SK-N-SH (cell line): ENCODE measurements around the gene PPP1CA. TPM values are rescaled to one million over a fixed set of nuclear protein-coding genes. Genes with fewer than 3 reads are reported as not detected.
A peak's percentile ranks its signal among the peaks of the same experiment; 100 is the strongest.

Source experiments
- CTCF ChIA-PET: fragments of 300-600, 350-600 bp; formaldehyde crosslinking; extraction: SDS; loops from one replicate; lab custom pipeline; 2021; lab: Yijun Ruan, JAX
- POLR2A ChIA-PET: fragments of 350-600 bp; sonication (Branson Sonifier 250); formaldehyde crosslinking; extraction: SDS; loops from one replicate; lab custom pipeline; 2020; ENCODE audit warnings: antibody characterized with exemption, inconsistent platforms; lab: Yijun Ruan, JAX
- DNase-seq: peaks from one replicate; pipeline ENCODE4 v3.0.0; 2012
- H2AFZ ChIP-seq: fragments of 200-600 bp; sonication (generic); 2 replicates; pipeline ENCODE4 v1.8.1; 2016; ENCODE audit warnings: antibody characterized with exemption, mild to moderate bottlenecking, low read depth
- H3F3A ChIP-seq: fragments of 200-600 bp; sonication (generic); replicated peaks from 2 replicates; pipeline ENCODE3; 2016; ENCODE audit warnings: antibody characterized with exemption, mild to moderate bottlenecking; ENCODE audit not compliant: insufficient read depth
- H3K27ac ChIP-seq, 2 experiments: fragments of 200-500 bp in 1 of 2; fragments of 200-600 bp in 1 of 2; sonication (Bioruptor generic) in 1 of 2; sonication (generic), shearing (Covaris generic) in 1 of 2; 2 replicates each; pipeline versions ENCODE4 v1.5.1 to v1.6.1; 2014 to 2016; ENCODE audit warnings: low read depth in 2 of 2, inconsistent platforms in 1 of 2, low read length in 1 of 2, mild to moderate bottlenecking in 1 of 2, mixed read lengths in 1 of 2
- H3K27me3 ChIP-seq: fragments of 200-600 bp; sonication (generic), shearing (Covaris generic); 2 replicates; pipeline ENCODE4 v1.6.1; 2016; ENCODE audit warnings: mixed run types; ENCODE audit not compliant: insufficient read depth
- H3K36me3 ChIP-seq, 2 experiments: fragments of 200-500 bp in 1 of 2; fragments of 200-600 bp in 1 of 2; sonication (Bioruptor generic) in 1 of 2; sonication (generic) in 1 of 2; replicated peaks in 1 of 2; 2 replicates each; pipeline versions ENCODE3 to v1.5.1; 2014 to 2016; ENCODE audit warnings: low read length in 1 of 2, mild to moderate bottlenecking in 1 of 2; ENCODE audit not compliant: insufficient read depth in 2 of 2, control insufficient read depth in 1 of 2
- H3K4me1 ChIP-seq, 2 experiments: fragments of 200-500 bp in 1 of 2; fragments of 200-600 bp in 1 of 2; sonication (Bioruptor generic) in 1 of 2; sonication (generic), shearing (Covaris generic) in 1 of 2; 2 replicates each; pipeline versions ENCODE4 v1.5.1 to v1.6.1; 2014 to 2016; ENCODE audit warnings: low read depth in 1 of 2, low read length in 1 of 2, mixed run types in 1 of 2; ENCODE audit not compliant: insufficient read depth in 2 of 2, control insufficient read depth in 1 of 2
- H3K4me2 ChIP-seq: fragments of 200-600 bp; sonication (generic), shearing (Covaris generic); 2 replicates; pipeline ENCODE4 v1.6.1; 2017; ENCODE audit warnings: mixed run types
- H3K4me3 ChIP-seq, 2 experiments: fragments of 200-500 bp in 1 of 2; fragments of 200-600 bp in 1 of 2; sonication (Bioruptor generic) in 1 of 2; sonication (generic), shearing (Covaris generic) in 1 of 2; 2 replicates each; pipeline versions ENCODE4 v1.5.1 to v1.8.1; 2014 to 2016; ENCODE audit warnings: low read depth in 2 of 2, inconsistent platforms in 1 of 2, low read length in 1 of 2, mild to moderate bottlenecking in 1 of 2, mixed read lengths in 1 of 2, moderate library complexity in 1 of 2
- H3K79me2 ChIP-seq: fragments of 200-600 bp; sonication (generic); 2 replicates; pipeline ENCODE4 v1.8.1; 2017; ENCODE audit warnings: mild to moderate bottlenecking; ENCODE audit not compliant: insufficient read depth
- H3K9ac ChIP-seq: fragments of 200-600 bp; sonication (generic); 2 replicates; pipeline ENCODE4 v1.6.1; 2017; ENCODE audit warnings: mixed run types
- H3K9me2 ChIP-seq: fragments of 200-600 bp; sonication (generic); 2 replicates; pipeline ENCODE4 v1.6.1; 2017; ENCODE audit warnings: mixed run types
- H3K9me3 ChIP-seq: fragments of 200-600 bp; sonication (generic); 2 replicates; pipeline ENCODE4 v1.6.1; 2017; ENCODE audit warnings: mixed run types, mild to moderate bottlenecking, moderate library complexity
- H4K20me1 ChIP-seq: fragments of 200-600 bp; sonication (generic); 2 replicates; pipeline ENCODE4 v1.6.1; 2017; ENCODE audit warnings: mild to moderate bottlenecking, mixed run types; ENCODE audit not compliant: insufficient read depth
- CHD2 ChIP-seq: fragments of 150-350 bp; IDR thresholded peaks from 2 replicates; pipeline ENCODE4 v1.6.1; 2018; ENCODE audit warnings: low read length; ENCODE audit not compliant: partially characterized antibody
- EZH2phosphoT487 ChIP-seq: fragments of 200-600 bp; sonication (generic); IDR thresholded peaks from 2 replicates; pipeline ENCODE4 v1.6.1; 2017; ENCODE audit warnings: low read depth, mixed run types, mild to moderate bottlenecking, antibody characterized with exemption, moderate library complexity, borderline replicate concordance
- FOSL2 ChIP-seq: IDR thresholded peaks from 2 replicates; pipeline ENCODE4 v1.4.0; 2012; ENCODE audit warnings: low read depth, mild to moderate bottlenecking, moderate library complexity, borderline replicate concordance
- FOXM1 ChIP-seq: IDR thresholded peaks from 2 replicates; pipeline ENCODE4 v1.4.0; 2012; ENCODE audit warnings: low read depth, mild to moderate bottlenecking
- GATA2 ChIP-seq: sonication (generic); formaldehyde crosslinking; IDR thresholded peaks from 2 replicates; pipeline ENCODE4 v1.5.0; 2020; ENCODE audit warnings: mild to moderate bottlenecking, missing genetic modification reagents
- JUND ChIP-seq: IDR thresholded peaks from 2 replicates; pipeline ENCODE4 v1.4.0; 2012
- NFIC ChIP-seq: IDR thresholded peaks from 2 replicates; pipeline ENCODE4 v1.4.0; 2012; ENCODE audit warnings: borderline replicate concordance
- NRF1 ChIP-seq: IDR thresholded peaks from 2 replicates; pipeline ENCODE4 v1.6.1; 2012; ENCODE audit warnings: low read depth, mild to moderate bottlenecking, low read length
- RXRA ChIP-seq: IDR thresholded peaks from 2 replicates; pipeline ENCODE4 v1.4.0; 2012; ENCODE audit warnings: low read depth, mild to moderate bottlenecking, borderline replicate concordance
- SIN3A ChIP-seq: IDR thresholded peaks from 2 replicates; pipeline ENCODE4 v1.6.1; 2012; ENCODE audit warnings: low read depth, mild to moderate bottlenecking, low read length, moderate library complexity, borderline replicate concordance
- TAF1 ChIP-seq: IDR thresholded peaks from 2 replicates; pipeline ENCODE4 v1.6.1; 2012; ENCODE audit warnings: low read depth, mild to moderate bottlenecking, low read length, moderate library complexity, borderline replicate concordance
- TCF12 ChIP-seq: IDR thresholded peaks from 2 replicates; pipeline ENCODE4 v1.4.0; 2012
- WGBS: methylation state at CpG from one replicate; pipeline ENCODE4 v1.1.6; 2017; ENCODE audit warnings: low lambda C conversion rate; 5-methylcytosine and 5-hydroxymethylcytosine counted together
- polyA plus RNA-seq, 3 experiments: library from polyadenylated mRNA; depleted of rRNA; stranded (reverse); fragments of >200 nt; gene quantifications; 2 replicates each; pipeline ENCODE4 v1.2.3, GENCODE V29; 2012
- TF ChIP-seq, protein P1 (sequence below): fragments of 150-350 bp; IDR thresholded peaks from 2 replicates; pipeline ENCODE4 v1.6.1; 2016; ENCODE audit warnings: mild to moderate bottlenecking, low read depth, low read length
- TF ChIP-seq, protein P2 (sequence below): IDR thresholded peaks from 2 replicates; pipeline ENCODE4 v1.6.1; 2012; ENCODE audit warnings: mild to moderate bottlenecking, low read depth, low read length, moderate library complexity
- TF ChIP-seq, protein P3 (sequence below): IDR thresholded peaks from 2 replicates; pipeline ENCODE4 v1.4.0; 2012; ENCODE audit warnings: low read depth, borderline replicate concordance

PPP1CA gene
- polyA plus RNA-seq, 1 of the 3 experiments (the other 2 are of a cell fraction), result 261 TPM

DNA sequence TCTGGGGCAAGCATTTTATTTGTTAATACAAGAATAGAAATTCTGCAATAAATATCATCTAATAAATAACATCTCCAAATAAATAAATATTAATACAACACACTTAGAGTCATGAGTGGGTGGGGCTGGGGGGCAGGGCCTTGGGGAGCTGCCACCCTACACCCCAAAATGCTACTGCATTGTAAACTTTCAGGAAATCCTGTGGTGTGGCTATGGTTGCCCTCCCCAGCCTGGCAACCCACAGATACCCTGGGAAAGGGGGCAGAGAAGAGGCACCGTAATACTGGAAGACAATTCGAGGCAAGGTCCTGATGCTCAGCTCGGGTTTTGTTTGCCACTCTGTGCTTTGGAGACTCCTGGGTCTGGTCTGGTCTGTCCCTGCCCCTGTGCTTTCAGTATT is 37.5 kb downstream of the PPP1CA start (continued):
- no peak for TF ChIP-seq FOXM1
- no peak for TF ChIP-seq NFIC
- TF ChIP-seq TAF1, result no peak

DNA sequence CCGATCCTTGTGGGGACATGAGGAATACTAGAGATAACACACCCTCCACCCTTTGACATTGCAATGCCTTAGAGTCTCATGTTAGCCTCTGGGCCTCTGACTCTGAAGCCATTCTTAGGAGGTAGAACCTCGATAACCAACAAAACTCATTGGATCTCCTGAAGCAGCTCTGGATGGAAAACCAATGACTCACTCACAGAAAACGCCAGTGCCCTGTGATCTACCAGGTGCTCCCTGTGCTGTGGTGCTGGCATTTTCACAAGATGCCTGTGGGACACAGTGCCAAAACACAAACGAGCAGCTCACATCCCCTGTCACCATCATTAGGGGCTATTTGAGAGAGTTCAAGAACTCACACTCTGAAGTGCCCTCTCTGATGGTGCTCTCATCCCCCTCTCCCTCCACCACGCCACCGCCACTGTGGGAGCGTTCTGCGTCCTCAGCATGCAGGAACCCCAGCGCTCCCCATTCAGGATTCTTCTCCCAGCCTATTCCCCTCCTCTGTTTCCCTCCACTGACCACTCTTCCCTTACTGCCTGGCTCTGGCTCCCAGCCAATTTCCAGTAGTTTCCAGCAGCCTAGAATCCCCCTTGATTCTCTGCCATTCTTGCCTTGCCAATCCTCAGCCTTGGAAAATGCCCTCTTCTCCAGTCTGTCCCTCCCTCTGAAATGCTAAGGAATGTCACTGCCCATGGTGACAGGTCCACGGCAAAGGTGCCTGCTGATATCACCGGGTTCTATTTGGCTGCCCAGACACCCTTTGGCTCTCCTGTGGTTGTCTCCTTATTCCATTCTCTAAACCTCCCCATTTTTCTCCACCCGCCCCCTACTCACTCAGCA is 43.6 kb downstream of the PPP1CA start:
- TF ChIP-seq FOSL2 (peak; percentile 55; the same call in 1 of the 2 replicates), NFIC (peak; percentile 3; the same call in 1 of the 2 replicates), JUND (peak; percentile 40; the same call in 1 of the 2 replicates), TCF12 (peak; percentile 47; the same call in 1 of the 2 replicates), EZH2phosphoT487 (no peak)
- Histone ChIP-seq H3K4me2 (peak overlapping the region; percentile 43), H3K9ac (no peak overlapping the region), H3F3A (peaks cover 32% of the 10 kb centered on the region), H3K4me3 (no peak overlapping the region), H4K20me1 (0 out of 2 replicates have a peak, but pooled peaks cover 4% of the 10 kb centered on the region), H3K9me3 (no peaks in the 10 kb centered on the region), H3K4me1 (peaks cover 17 to 45% of the 10 kb centered on the region in 2 experiments; a peak in 3 of 4 replicates), H3K79me2 (peaks cover 7% of the 10 kb centered on the region), H3K27me3 (no peaks in the 10 kb centered on the region), H3K27ac (peak overlapping the region in 1 of 2 experiments; percentile 99; a peak in 2 of 4 replicates), H2AFZ (no peak overlapping the region), H3K9me2 (no peaks in the 10 kb centered on the region), H3K36me3 (peaks cover 0 to 8% of the 10 kb centered on the region in 2 experiments)
- POLR2A ChIA-PET, result interaction anchor here (1.1 kb wide), 1 partner anchor 15 kb away, joined by 5 read pairs; no protein-coding TSS in a partner anchor
- CTCF ChIA-PET, result interaction anchor here (0.8 to 20.0 kb wide), 9 partner anchors 7 to 78 kb away, joined by 3 to 955 read pairs (median 7); partner anchors contain the start of gene CLCF1
- WGBS, result 80% methylated on average over 12 of the region's 12 CpGs
- DNase-seq, result peak; percentile 17

DNA sequence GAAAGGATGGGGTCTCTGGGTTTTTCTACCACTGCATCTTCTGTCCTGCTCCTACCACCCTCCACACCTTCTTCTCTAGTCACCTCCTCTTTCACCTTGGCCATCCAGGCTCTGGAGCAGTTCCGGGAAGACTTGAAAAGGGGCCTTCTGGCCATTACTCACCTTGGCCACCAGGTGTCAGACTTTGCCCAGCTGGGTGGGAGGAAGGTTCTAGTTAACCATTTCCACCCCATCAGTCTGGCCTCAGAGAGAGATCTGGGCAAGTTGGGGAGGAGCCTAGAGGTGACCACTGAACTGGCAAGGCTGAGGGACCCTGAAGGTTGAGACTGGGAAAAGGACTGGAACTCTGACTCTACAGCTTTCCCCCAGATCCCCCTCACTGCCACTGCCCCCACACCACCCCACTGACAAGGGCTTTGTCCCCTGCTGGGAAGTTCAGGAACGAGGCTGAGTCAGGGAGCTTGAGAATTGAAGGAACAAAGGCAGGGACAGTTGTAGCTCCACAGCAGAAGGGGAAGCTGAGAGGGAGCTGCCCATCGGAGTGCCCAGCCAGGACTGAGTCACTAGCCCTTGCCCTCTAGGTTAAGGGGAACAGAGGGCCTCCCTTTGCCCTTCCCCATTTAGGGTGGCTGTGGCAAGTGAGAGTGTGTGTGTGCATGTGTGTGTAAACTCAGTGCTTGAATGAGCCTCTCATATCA is 44.6 kb downstream of the PPP1CA start:
- POLR2A ChIA-PET, result interaction anchor here (1.1 to 1.2 kb wide), 3 partner anchors 16 to 26 kb away, joined by 3 to 5 read pairs (median 5); no protein-coding TSS in a partner anchor
- Histone ChIP-seq H3K79me2 (peaks cover 18% of the 10 kb centered on the region), H4K20me1 (no peaks in the 10 kb centered on the region), H3K27me3 (no peaks in the 10 kb centered on the region), H3K9me3 (no peaks in the 10 kb centered on the region), H3K4me1 (peaks cover 25 to 51% of the 10 kb centered on the region in 2 experiments; a peak in 3 of 4 replicates), H3K9me2 (no peaks in the 10 kb centered on the region), H3K27ac (peak overlapping the region in 1 of 2 experiments; percentile 99; a peak in 2 of 4 replicates), H2AFZ (no peak overlapping the region), H3K4me2 (peak overlapping the region; percentile 85), H3F3A (peaks cover 35% of the 10 kb centered on the region), H3K9ac (peak overlapping the region; percentile 43; the same call in 1 of the 2 replicates), H3K4me3 (no peak overlapping the region; a peak in 1 of 4 replicates), H3K36me3 (peaks cover 0 to 1% of the 10 kb centered on the region in 2 experiments)
- CTCF ChIA-PET, result interaction anchor here (0.6 to 20.0 kb wide), 19 partner anchors 8 to 146 kb away, joined by 3 to 955 read pairs (median 5); partner anchors contain the start of genes CLCF1, PPP1CA and RAD9A
- peak; percentile 84 for DNase-seq
- 22% methylated on average over 3 of the region's 3 CpGs for WGBS
- peak; percentile 45 for TF ChIP-seq CHD2
- TF ChIP-seq SIN3A, result no peak
- no peak for TF ChIP-seq RXRA
- TF ChIP-seq NRF1, result no peak
- no peak for TF ChIP-seq TAF1
- TF ChIP-seq, protein P1, sequence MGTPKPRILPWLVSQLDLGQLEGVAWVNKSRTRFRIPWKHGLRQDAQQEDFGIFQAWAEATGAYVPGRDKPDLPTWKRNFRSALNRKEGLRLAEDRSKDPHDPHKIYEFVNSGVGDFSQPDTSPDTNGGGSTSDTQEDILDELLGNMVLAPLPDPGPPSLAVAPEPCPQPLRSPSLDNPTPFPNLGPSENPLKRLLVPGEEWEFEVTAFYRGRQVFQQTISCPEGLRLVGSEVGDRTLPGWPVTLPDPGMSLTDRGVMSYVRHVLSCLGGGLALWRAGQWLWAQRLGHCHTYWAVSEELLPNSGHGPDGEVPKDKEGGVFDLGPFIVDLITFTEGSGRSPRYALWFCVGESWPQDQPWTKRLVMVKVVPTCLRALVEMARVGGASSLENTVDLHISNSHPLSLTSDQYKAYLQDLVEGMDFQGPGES, result no peak
- no peak for TF ChIP-seq NFIC
- TF ChIP-seq, protein P2, sequence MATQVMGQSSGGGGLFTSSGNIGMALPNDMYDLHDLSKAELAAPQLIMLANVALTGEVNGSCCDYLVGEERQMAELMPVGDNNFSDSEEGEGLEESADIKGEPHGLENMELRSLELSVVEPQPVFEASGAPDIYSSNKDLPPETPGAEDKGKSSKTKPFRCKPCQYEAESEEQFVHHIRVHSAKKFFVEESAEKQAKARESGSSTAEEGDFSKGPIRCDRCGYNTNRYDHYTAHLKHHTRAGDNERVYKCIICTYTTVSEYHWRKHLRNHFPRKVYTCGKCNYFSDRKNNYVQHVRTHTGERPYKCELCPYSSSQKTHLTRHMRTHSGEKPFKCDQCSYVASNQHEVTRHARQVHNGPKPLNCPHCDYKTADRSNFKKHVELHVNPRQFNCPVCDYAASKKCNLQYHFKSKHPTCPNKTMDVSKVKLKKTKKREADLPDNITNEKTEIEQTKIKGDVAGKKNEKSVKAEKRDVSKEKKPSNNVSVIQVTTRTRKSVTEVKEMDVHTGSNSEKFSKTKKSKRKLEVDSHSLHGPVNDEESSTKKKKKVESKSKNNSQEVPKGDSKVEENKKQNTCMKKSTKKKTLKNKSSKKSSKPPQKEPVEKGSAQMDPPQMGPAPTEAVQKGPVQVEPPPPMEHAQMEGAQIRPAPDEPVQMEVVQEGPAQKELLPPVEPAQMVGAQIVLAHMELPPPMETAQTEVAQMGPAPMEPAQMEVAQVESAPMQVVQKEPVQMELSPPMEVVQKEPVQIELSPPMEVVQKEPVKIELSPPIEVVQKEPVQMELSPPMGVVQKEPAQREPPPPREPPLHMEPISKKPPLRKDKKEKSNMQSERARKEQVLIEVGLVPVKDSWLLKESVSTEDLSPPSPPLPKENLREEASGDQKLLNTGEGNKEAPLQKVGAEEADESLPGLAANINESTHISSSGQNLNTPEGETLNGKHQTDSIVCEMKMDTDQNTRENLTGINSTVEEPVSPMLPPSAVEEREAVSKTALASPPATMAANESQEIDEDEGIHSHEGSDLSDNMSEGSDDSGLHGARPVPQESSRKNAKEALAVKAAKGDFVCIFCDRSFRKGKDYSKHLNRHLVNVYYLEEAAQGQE, result no peak
- TF ChIP-seq, protein P3, sequence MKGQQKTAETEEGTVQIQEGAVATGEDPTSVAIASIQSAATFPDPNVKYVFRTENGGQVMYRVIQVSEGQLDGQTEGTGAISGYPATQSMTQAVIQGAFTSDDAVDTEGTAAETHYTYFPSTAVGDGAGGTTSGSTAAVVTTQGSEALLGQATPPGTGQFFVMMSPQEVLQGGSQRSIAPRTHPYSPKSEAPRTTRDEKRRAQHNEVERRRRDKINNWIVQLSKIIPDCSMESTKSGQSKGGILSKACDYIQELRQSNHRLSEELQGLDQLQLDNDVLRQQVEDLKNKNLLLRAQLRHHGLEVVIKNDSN, result no peak
- TF ChIP-seq GATA2 (CRISPR knock-in tag), result no peak
